ENCODE measurements around the gene LEMD3. TPM values are rescaled to one million over a fixed set of nuclear protein-coding genes. Genes with fewer than 3 reads are reported as not detected.

The LEMD3 gene
- total and polyA plus RNA-seq, 2 experiments from 2014 or later: 8.6 to 17.9 TPM

- 96% methylated on average over 3 of the region's 3 CpGs for WGBS, 2 experiments (ENCODE audit: low coverage in 1 of 2, low lambda C conversion rate in 2 of 2, missing lambda C conversion rate in 2 of 2)
- Histone ChIP-seq H3F3A (ENCODE audit: insufficient read depth) (no peaks in the 10 kb centered on the region), H3K4me1 (ENCODE audit: insufficient read depth) (no peaks in the 10 kb centered on the region), H3K27ac (no peak overlapping the region), H3K27me3 (replicated peaks; ENCODE audit: insufficient read depth) (no peaks in the 10 kb centered on the region), H3K36me3 (ENCODE audit: low read depth) (peaks cover 4% of the 10 kb centered on the region; the same call in 1 of the 2 replicates), H3K9ac (no peak overlapping the region), H3K9me3 (ENCODE audit: low read depth) (no peaks in the 10 kb centered on the region), H3K4me3 (no peak overlapping the region), H4K20me1 (ENCODE audit: insufficient read depth) (peaks cover 4% of the 10 kb centered on the region; the same call in 1 of the 2 replicates), H2AFZ (no peak overlapping the region), H3K9me2 (ENCODE audit: insufficient read depth) (no peaks in the 10 kb centered on the region), H3K79me2 (ENCODE audit: insufficient read depth) (peaks cover 98% of the 10 kb centered on the region), H3K4me2 (ENCODE audit: unreplicated experiment) (no peak overlapping the region)
- DNase-seq: no peak
- in situ Hi-C loops (cut with MboI): no loop called here
- no peak for TF ChIP-seq EZH2phosphoT487 (IDR thresholded peaks at IDR 0.05; ENCODE audit: insufficient read depth, low read depth)
- no peak for TF ChIP-seq EZH2 (IDR thresholded peaks at IDR 0.05; ENCODE audit: insufficient read depth, poor library complexity, severe bottlenecking)
Observed at GRCh38 chr12:65182012-65182739, 12.8 kb downstream of the LEMD3 start.

DNA sequence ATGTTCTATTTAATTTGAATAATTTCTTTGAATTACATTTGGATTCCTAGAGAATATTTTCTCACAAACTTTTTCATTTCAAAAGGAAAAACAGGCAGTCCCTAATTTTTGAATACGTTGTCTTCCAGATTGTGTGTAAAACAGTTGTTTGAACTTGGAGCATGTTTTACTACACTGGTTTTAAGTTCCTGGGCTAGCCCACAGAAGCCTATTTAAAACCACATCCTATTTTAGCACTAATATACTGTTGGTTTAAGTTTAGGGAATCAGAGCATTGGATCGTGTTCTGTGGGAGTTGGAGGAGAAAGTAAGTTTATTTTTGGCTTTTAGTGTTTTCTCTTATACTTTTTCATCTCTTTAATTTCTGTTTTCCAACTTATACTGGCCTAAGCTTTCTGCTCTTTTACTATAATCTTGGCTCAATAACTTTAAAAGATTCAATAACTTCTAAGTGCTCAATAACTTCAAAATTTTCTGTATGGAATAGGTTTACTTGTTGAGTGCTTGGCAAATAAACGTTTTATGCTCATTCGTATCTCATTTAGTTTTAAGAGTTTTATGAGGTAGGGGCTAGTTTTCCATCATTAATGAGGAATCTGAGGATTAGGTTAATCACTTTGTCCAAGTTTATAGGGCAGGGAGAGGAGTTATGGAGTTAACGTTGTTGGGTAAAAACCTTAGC, 14.9 kb downstream of the LEMD3 start:
- no peak overlapping the region for H3K4me2 ChIP-seq (ENCODE audit: unreplicated experiment)
- H4K20me1 ChIP-seq (ENCODE audit: insufficient read depth): peaks cover 4% of the 10 kb centered on the region; the same call in 1 of the 2 replicates
- TF ChIP-seq EZH2phosphoT487 (IDR thresholded peaks at IDR 0.05; ENCODE audit: insufficient read depth, low read depth) (no peak), EZH2 (IDR thresholded peaks at IDR 0.05; ENCODE audit: insufficient read depth, poor library complexity, severe bottlenecking) (no peak)
- H3F3A ChIP-seq (ENCODE audit: insufficient read depth): no peaks in the 10 kb centered on the region
- H3K27ac ChIP-seq: no peak overlapping the region
- H3K9me2 ChIP-seq (ENCODE audit: insufficient read depth): no peaks in the 10 kb centered on the region
- peaks cover 98% of the 10 kb centered on the region for H3K79me2 ChIP-seq (ENCODE audit: insufficient read depth)
- H3K4me3 ChIP-seq: no peak overlapping the region
- no peak overlapping the region for H3K9ac ChIP-seq
- in situ Hi-C loops (cut with MboI): no loop called here
- H2AFZ ChIP-seq: no peak overlapping the region
- no peaks in the 10 kb centered on the region for H3K4me1 ChIP-seq (ENCODE audit: insufficient read depth)
- H3K9me3 ChIP-seq (ENCODE audit: low read depth): no peaks in the 10 kb centered on the region
- WGBS, 2 experiments (ENCODE audit: low coverage in 1 of 2, low lambda C conversion rate in 2 of 2, missing lambda C conversion rate in 2 of 2): 90 to 92% methylated on average over 5 of the region's 5 CpGs
- H3K27me3 ChIP-seq (replicated peaks; ENCODE audit: insufficient read depth): no peaks in the 10 kb centered on the region
- H3K36me3 ChIP-seq (ENCODE audit: low read depth): no peaks in the 10 kb centered on the region; the same call in 1 of the 2 replicates
- DNase-seq: no peak

- no peaks in the 10 kb centered on the region for H3K27me3 ChIP-seq (replicated peaks; ENCODE audit: insufficient read depth)
- no peaks in the 10 kb centered on the region for H3K9me2 ChIP-seq (ENCODE audit: insufficient read depth)
- H3K4me3 ChIP-seq: no peak overlapping the region
- H3K79me2 ChIP-seq (ENCODE audit: insufficient read depth): peaks cover 98% of the 10 kb centered on the region
- H3K9me3 ChIP-seq (ENCODE audit: low read depth): no peaks in the 10 kb centered on the region
- no peaks in the 10 kb centered on the region; the same call in 1 of the 2 replicates for H3K36me3 ChIP-seq (ENCODE audit: low read depth)
- in situ Hi-C loops (cut with MboI): no loop called here
- H3F3A ChIP-seq (ENCODE audit: insufficient read depth): no peaks in the 10 kb centered on the region
- no peak overlapping the region for H3K4me2 ChIP-seq (ENCODE audit: unreplicated experiment)
- H4K20me1 ChIP-seq (ENCODE audit: insufficient read depth): peaks cover 4% of the 10 kb centered on the region; the same call in 1 of the 2 replicates
- TF ChIP-seq EZH2phosphoT487 (IDR thresholded peaks at IDR 0.05; ENCODE audit: insufficient read depth, low read depth) (no peak), EZH2 (IDR thresholded peaks at IDR 0.05; ENCODE audit: insufficient read depth, poor library complexity, severe bottlenecking) (no peak)
- H2AFZ ChIP-seq: no peak overlapping the region
- H3K4me1 ChIP-seq (ENCODE audit: insufficient read depth): no peaks in the 10 kb centered on the region
- 92 to 96% methylated on average over 1 of the region's 1 CpG for WGBS, 2 experiments (ENCODE audit: low coverage in 1 of 2, low lambda C conversion rate in 2 of 2, missing lambda C conversion rate in 2 of 2)
- DNase-seq: no peak
- H3K9ac ChIP-seq: no peak overlapping the region
- no peak overlapping the region for H3K27ac ChIP-seq
Observed at GRCh38 chr12:65184858-65185229, 15.5 kb downstream of the LEMD3 start.

DNA sequence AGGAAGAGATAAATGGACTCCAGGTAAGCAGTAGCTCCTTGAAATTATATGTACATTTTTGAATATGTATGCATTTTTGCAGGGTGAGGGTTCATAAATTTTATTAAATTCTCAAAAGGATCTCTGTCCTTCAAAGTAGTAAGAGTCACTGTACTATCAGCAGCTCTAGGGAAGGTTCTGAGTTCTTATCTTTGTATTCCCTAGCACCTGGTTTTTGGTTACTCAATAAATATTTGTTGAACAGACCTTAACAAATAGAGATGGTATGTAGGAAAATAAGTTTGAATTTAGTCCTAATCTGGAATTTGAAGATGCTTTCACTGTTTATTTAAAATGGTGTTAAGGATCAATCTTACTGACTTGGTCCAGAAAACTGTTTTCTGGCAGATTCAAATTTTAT, 18.3 kb downstream of the LEMD3 start:
- H3K4me3 ChIP-seq: no peak overlapping the region
- H3K36me3 ChIP-seq (ENCODE audit: low read depth): no peaks in the 10 kb centered on the region; the same call in 1 of the 2 replicates
- peaks cover 100% of the 10 kb centered on the region for H3K79me2 ChIP-seq (ENCODE audit: insufficient read depth)
- in situ Hi-C loops (cut with MboI): no loop called here
- H3K9ac ChIP-seq: no peak overlapping the region
- H2AFZ ChIP-seq: no peak overlapping the region
- no peaks in the 10 kb centered on the region for H3F3A ChIP-seq (ENCODE audit: insufficient read depth)
- no peaks in the 10 kb centered on the region for H3K4me1 ChIP-seq (ENCODE audit: insufficient read depth)
- H3K9me2 ChIP-seq (ENCODE audit: insufficient read depth): no peaks in the 10 kb centered on the region
- no peaks in the 10 kb centered on the region for H3K9me3 ChIP-seq (ENCODE audit: low read depth)
- H3K27ac ChIP-seq: no peak overlapping the region
- DNase-seq: no peak
- H4K20me1 ChIP-seq (ENCODE audit: insufficient read depth): peaks cover 4% of the 10 kb centered on the region; the same call in 1 of the 2 replicates
- H3K27me3 ChIP-seq (replicated peaks; ENCODE audit: insufficient read depth): no peaks in the 10 kb centered on the region
- no peak for TF ChIP-seq EZH2phosphoT487 (IDR thresholded peaks at IDR 0.05; ENCODE audit: insufficient read depth, low read depth)
- no peak for TF ChIP-seq EZH2 (IDR thresholded peaks at IDR 0.05; ENCODE audit: insufficient read depth, poor library complexity, severe bottlenecking)
- no peak overlapping the region for H3K4me2 ChIP-seq (ENCODE audit: unreplicated experiment)
